NB4 (cell line): Measurements from ENCODE around the gene PLXNC1.

ENCODE experiments used
- CTCF ChIP-seq: IDR thresholded peaks from one replicate; pipeline ENCODE4 v1.5.1; 2012; ENCODE audit warnings: low read depth, low read length
- POLR2A ChIP-seq: IDR thresholded peaks from 2 replicates; pipeline ENCODE4 v1.6.1; 2011; ENCODE audit warnings: mild to moderate bottlenecking; ENCODE audit not compliant: insufficient read length; ENCODE audit errors: extremely low read depth

DNA sequence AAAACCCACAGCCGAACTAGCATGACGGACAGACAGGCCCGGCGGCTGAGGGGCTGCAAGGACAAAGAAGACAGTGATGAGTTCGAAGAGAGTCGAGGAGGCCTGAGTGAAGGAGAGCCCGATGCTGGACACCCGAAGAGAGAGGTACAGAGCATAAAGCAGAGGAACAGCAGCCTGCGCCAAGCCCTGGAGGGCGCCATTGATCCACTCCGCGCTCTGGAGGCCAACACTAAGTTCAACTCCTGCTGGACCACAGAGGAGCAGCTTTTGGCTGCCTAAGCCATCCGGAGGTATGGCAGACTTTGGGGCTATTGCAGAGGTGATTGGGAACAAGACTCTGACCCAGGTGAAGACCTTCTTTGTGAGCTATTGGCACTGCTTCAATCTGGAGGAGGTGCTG, 7.8 kb upstream of the PLXNC1 start:
- TF ChIP-seq CTCF, result peak; percentile 82
- no peak for TF ChIP-seq POLR2A
